Measurements from ENCODE around the gene EIF4G1.

Gene EIF4G1

DNA sequence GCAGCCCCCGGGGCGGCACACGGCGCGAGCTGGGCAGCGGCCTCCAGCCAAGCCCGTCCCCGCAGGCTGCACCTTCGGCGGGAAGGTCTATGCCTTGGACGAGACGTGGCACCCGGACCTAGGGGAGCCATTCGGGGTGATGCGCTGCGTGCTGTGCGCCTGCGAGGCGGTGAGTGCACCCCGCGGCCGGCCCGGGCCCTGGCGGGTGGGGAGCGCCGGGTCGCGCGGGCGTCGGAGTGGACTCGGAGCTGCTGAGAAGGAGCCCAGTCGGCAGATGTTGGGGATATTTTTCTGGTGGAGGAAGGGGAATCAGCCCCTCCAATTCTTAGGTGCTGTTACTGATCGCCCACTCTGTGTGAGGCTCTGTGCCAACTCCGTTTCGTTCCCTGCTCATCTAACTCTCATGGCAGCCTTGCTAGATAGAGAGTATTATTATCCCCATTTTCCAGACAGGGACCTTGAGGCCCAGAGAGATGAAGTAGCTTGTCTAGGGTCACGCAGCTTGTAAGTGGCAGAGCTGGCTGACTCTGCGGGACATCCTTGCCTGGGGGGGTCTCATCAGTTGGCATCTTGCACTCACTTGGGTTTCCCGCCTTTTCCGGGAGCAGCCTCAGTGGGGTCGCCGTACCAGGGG lies 66.3 kb downstream of the EIF4G1 start:
- Mint-ChIP-seq H3K4me3 (peak overlapping the region; percentile 72), H3K27me3 (peaks cover 40% of the 10 kb centered on the region), H3K36me3 (no peaks in the 10 kb centered on the region), H3K9me3 (no peaks in the 10 kb centered on the region), H3K27ac (no peak overlapping the region), H3K4me1 (peaks cover 5% of the 10 kb centered on the region)
- DNase-seq (ENCODE audit: low spot score in 2 of 2) (peak in 1 of 2 donors; percentile 36), ATAC-seq (ENCODE audit: low read depth) (peak; percentile 54)

DNA sequence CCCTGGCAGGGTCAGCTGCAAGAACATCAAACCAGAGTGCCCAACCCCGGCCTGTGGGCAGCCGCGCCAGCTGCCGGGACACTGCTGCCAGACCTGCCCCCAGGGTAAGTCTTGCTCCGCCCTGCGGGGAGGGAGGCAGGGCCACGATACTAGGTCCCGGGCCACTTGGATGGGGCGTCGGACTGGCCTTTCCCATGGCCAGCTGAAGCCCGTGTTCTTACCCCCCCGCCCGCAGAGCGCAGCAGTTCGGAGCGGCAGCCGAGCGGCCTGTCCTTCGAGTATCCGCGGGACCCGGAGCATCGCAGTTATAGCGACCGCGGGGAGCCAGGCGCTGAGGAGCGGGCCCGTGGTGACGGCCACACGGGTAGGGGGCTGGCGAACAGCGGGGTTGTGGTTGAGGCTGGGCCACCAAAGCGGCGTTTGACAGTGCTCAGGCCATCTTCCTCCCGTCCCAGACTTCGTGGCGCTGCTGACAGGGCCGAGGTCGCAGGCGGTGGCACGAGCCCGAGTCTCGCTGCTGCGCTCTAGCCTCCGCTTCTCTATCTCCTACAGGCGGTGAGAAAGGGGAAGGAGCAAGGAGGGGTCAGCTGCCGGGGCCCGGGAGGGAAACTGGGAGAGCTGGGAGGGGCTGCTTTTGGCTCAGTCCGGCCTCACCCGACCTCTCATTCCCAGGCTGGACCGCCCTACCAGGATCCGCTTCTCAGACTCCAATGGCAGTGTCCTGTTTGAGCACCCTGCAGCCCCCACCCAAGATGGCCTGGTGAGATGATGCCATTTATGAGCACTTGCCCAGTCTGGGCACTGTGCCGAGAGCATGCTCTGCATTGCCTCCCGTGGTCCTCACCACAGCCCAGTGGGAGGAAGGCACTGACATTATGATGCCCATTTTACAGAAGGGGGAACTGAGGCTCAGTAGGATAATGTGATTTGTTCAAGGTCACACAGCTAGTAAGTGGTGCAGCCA lies 67.1 kb downstream of the EIF4G1 start:
- H3K27ac Mint-ChIP-seq = no peak overlapping the region
- no peaks in the 10 kb centered on the region for H3K36me3 Mint-ChIP-seq
- peaks cover 5% of the 10 kb centered on the region for H3K4me1 Mint-ChIP-seq
- peak overlapping the region; percentile 72 for H3K4me3 Mint-ChIP-seq
- DNase-seq (ENCODE audit: low spot score in 2 of 2) (no peak), ATAC-seq (ENCODE audit: low read depth) (peak; percentile 35)
- peaks cover 39% of the 10 kb centered on the region for H3K27me3 Mint-ChIP-seq
- no peaks in the 10 kb centered on the region for H3K9me3 Mint-ChIP-seq

GRCh38 chr3:184382326-184383032 lies 68.1 kb downstream of the EIF4G1 start:
- H3K36me3 Mint-ChIP-seq = no peaks in the 10 kb centered on the region
- peak overlapping the region; percentile 14 for H3K4me3 Mint-ChIP-seq
- peaks cover 36% of the 10 kb centered on the region for H3K27me3 Mint-ChIP-seq

GRCh38 chr3:184383033-184383740 lies 68.8 kb downstream of the EIF4G1 start:
- H3K9me3 Mint-ChIP-seq = no peaks in the 10 kb centered on the region
- no peak overlapping the region for H3K27ac Mint-ChIP-seq
- H3K27me3 Mint-ChIP-seq = peaks cover 32% of the 10 kb centered on the region
- DNase-seq (ENCODE audit: low spot score in 2 of 2) (no peak), ATAC-seq (ENCODE audit: low read depth) (no peak)
- peaks cover 5% of the 10 kb centered on the region for H3K4me1 Mint-ChIP-seq
- H3K4me3 Mint-ChIP-seq = no peak overlapping the region
- H3K36me3 Mint-ChIP-seq = no peaks in the 10 kb centered on the region

More at GRCh38 chr3:184382326-184383032, 68.1 kb downstream of the EIF4G1 start:
- ATAC-seq (ENCODE audit: low read depth) (no peak), DNase-seq (ENCODE audit: low spot score in 2 of 2) (no peak)
- Mint-ChIP-seq H3K9me3 (no peaks in the 10 kb centered on the region), H3K4me1 (peaks cover 5% of the 10 kb centered on the region), H3K27ac (no peak overlapping the region)

DNA sequence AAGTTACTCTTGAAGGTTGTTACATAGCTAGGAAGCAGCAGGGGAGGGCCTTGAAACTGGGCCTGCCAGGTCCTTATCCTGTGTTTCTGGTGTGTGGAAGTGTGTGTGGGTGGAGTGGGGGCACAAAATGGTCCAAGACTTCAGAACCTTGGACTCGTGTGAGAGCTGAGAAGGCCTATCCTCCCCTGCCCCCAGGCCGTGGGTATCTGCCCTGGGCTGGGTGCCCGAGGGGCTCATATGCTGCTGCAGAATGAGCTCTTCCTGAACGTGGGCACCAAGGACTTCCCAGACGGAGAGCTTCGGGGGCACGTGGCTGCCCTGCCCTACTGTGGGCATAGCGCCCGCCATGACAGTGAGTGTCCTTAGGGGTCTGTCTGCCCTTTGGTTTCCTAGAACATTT lies 69.9 kb downstream of the EIF4G1 start:
- no peak for ATAC-seq (ENCODE audit: low read depth)
- Mint-ChIP-seq H3K36me3 (no peaks in the 10 kb centered on the region), H3K27me3 (peaks cover 25% of the 10 kb centered on the region)

More for the DNA sequence above, 69.9 kb downstream of the EIF4G1 start:
- H3K4me1 Mint-ChIP-seq = peaks cover 5% of the 10 kb centered on the region
- H3K9me3 Mint-ChIP-seq = no peaks in the 10 kb centered on the region
- no peak overlapping the region for H3K4me3 Mint-ChIP-seq
- no peak for DNase-seq (ENCODE audit: low spot score in 2 of 2)
- no peak overlapping the region for H3K27ac Mint-ChIP-seq

Data from memory B cell (primary cell).